DND-41 (cell line): ENCODE measurements around the gene CRYBG1.

ENCODE experiments used
- ATAC-seq: fragments of 200-7000 bp; cut with Tn5 transposase; 3 replicates; pipeline ENCODE4 v1.9.1; 2021; ENCODE audit warnings: low read depth; ENCODE audit not compliant: insufficient read depth
- DNase-seq: peaks from one replicate; pipeline ENCODE4 v3.0.0-alpha.2; 2020
- H2AFZ ChIP-seq: 2 replicates; pipeline ENCODE4 v1.6.0; 2012; ENCODE audit warnings: low read depth, low read length
- H3K27ac ChIP-seq: 2 replicates; pipeline ENCODE4 v1.5.1; 2012; ENCODE audit warnings: low read length, inconsistent platforms
- H3K27me3 ChIP-seq: fragments of 200-600 bp; sonication (generic); 2 replicates; pipeline ENCODE4 v1.6.0; 2012; ENCODE audit warnings: low read length, mild to moderate bottlenecking, inconsistent platforms; ENCODE audit not compliant: insufficient read depth, poor library complexity
- H3K36me3 ChIP-seq: 2 replicates; pipeline ENCODE4 v1.5.1; 2012; ENCODE audit warnings: low read length, inconsistent platforms; ENCODE audit not compliant: insufficient read depth
- H3K4me1 ChIP-seq: 2 replicates; pipeline ENCODE4 v1.5.1; 2012; ENCODE audit warnings: mild to moderate bottlenecking, low read length; ENCODE audit not compliant: insufficient read depth
- H3K4me2 ChIP-seq: 2 replicates; pipeline ENCODE4 v1.6.0; 2012; ENCODE audit warnings: mild to moderate bottlenecking, moderate library complexity, low read length, inconsistent platforms; ENCODE audit not compliant: insufficient read depth
- H3K4me3 ChIP-seq, 2 experiments: fragments of 200-600 bp in 1 of 2; shearing (Covaris generic) in 1 of 2; 2 replicates each; pipeline ENCODE4 v1.5.1; 2012 to 2016; ENCODE audit warnings: inconsistent platforms in 2 of 2, low read length in 2 of 2, mild to moderate bottlenecking in 2 of 2, low read depth in 1 of 2, moderate library complexity in 1 of 2
- H3K79me2 ChIP-seq: 2 replicates; pipeline ENCODE4 v1.6.0; 2012; ENCODE audit warnings: low read length, inconsistent platforms; ENCODE audit not compliant: insufficient read depth
- H3K9ac ChIP-seq: 2 replicates; pipeline ENCODE4 v1.6.0; 2012; ENCODE audit warnings: low read depth, mild to moderate bottlenecking, inconsistent platforms, low read length, moderate library complexity
- H3K9me3 ChIP-seq: 2 replicates; pipeline ENCODE4 v1.5.1; 2012; ENCODE audit warnings: low read length, moderate library complexity, mild to moderate bottlenecking, inconsistent platforms; ENCODE audit not compliant: insufficient read depth, severe bottlenecking
- H4K20me1 ChIP-seq: 2 replicates; pipeline ENCODE4 v1.6.0; 2012; ENCODE audit warnings: low read length; ENCODE audit not compliant: insufficient read depth
- CTCF ChIP-seq: IDR thresholded peaks from 2 replicates; pipeline ENCODE4 v1.5.1; 2012; ENCODE audit warnings: borderline replicate concordance, low read length, moderate library complexity, mild to moderate bottlenecking; ENCODE audit not compliant: poor library complexity, severe bottlenecking; ENCODE audit errors: extremely low read depth
- EZH2 ChIP-seq: IDR thresholded peaks from 3 replicates; pipeline ENCODE4 v1.6.1; 2012; ENCODE audit warnings: borderline replicate concordance, low read depth, mild to moderate bottlenecking, moderate library complexity, low read length, inconsistent platforms; ENCODE audit not compliant: severe bottlenecking

The CRYBG1 gene

GRCh38 chr6:106530026-106530425 lies 169.5 kb downstream of the CRYBG1 start:
- DNase-seq (no peak), ATAC-seq (no peak)
- H2AFZ ChIP-seq, result no peak overlapping the region
- H3K79me2 ChIP-seq, result peaks cover 2% of the 10 kb centered on the region; the same call in 1 of the 2 replicates
- no peak overlapping the region for H3K27ac ChIP-seq
- no peak overlapping the region for H3K4me2 ChIP-seq
- H3K9ac ChIP-seq, result no peak overlapping the region
- H4K20me1 ChIP-seq, result no peaks in the 10 kb centered on the region
- no peaks in the 10 kb centered on the region for H3K27me3 ChIP-seq
- H3K36me3 ChIP-seq, result peaks cover 51% of the 10 kb centered on the region
- H3K4me1 ChIP-seq, result peaks cover 12% of the 10 kb centered on the region
- H3K9me3 ChIP-seq, result no peaks in the 10 kb centered on the region
- TF ChIP-seq CTCF (no peak), EZH2 (no peak)
- H3K4me3 ChIP-seq, result no peak overlapping the region

GRCh38 chr6:106530502-106530901 lies 170.0 kb downstream of the CRYBG1 start:
- TF ChIP-seq CTCF (no peak), EZH2 (no peak)
- Histone ChIP-seq H3K4me1 (peaks cover 8% of the 10 kb centered on the region), H3K27ac (no peak overlapping the region), H3K79me2 (no peaks in the 10 kb centered on the region), H3K36me3 (peaks cover 56% of the 10 kb centered on the region), H2AFZ (no peak overlapping the region), H4K20me1 (no peaks in the 10 kb centered on the region), H3K9ac (no peak overlapping the region), H3K4me2 (no peak overlapping the region), H3K4me3 (no peak overlapping the region), H3K9me3 (no peaks in the 10 kb centered on the region), H3K27me3 (no peaks in the 10 kb centered on the region)
- DNase-seq, result no peak
- ATAC-seq, result no peak

GRCh38 chr6:106533054-106533453 lies 172.5 kb downstream of the CRYBG1 start:
- no peak for DNase-seq

More at GRCh38 chr6:106533054-106533453, 172.5 kb downstream of the CRYBG1 start:
- Histone ChIP-seq H3K4me3 (no peak overlapping the region), H2AFZ (no peak overlapping the region), H3K9ac (no peak overlapping the region), H3K4me1 (no peaks in the 10 kb centered on the region), H3K27me3 (no peaks in the 10 kb centered on the region), H3K4me2 (no peak overlapping the region), H3K36me3 (peaks cover 57% of the 10 kb centered on the region), H3K27ac (no peak overlapping the region), H4K20me1 (no peaks in the 10 kb centered on the region), H3K9me3 (no peaks in the 10 kb centered on the region), H3K79me2 (no peaks in the 10 kb centered on the region)
- TF ChIP-seq EZH2, result no peak
- no peak for TF ChIP-seq CTCF
- no peak for ATAC-seq
